ENCODE measurements around the gene MARCHF10. TPM values are rescaled to one million over a fixed set of nuclear protein-coding genes. Genes with fewer than 3 reads are reported as not detected.

MARCHF10 gene
- total and polyA plus RNA-seq, 2 of the 4 experiments (the other 2 are of a cell fraction): 0.18 to 0.74 TPM

- peaks cover 27% of the 10 kb centered on the region for H3K4me1 ChIP-seq (ENCODE audit: control insufficient read depth, insufficient read depth, low read length)
- H3K79me1 ChIP-seq (ENCODE audit: low read depth in 1 of 2, low read length in 2 of 2): peaks cover 0 to 13% of the 10 kb centered on the region in 2 experiments; a peak in 2 of 4 replicates
- ATAC-seq (ENCODE audit: low read depth) (no peak; the same call in 1 of the 2 replicates), DNase-seq (no peak)
- H2BK15ac ChIP-seq (ENCODE audit: low read depth, low read length): peak overlapping the region; percentile 90
- H3K27me3 ChIP-seq (ENCODE audit: control insufficient read depth, insufficient read depth, low read length): no peaks in the 10 kb centered on the region
- H3K23ac ChIP-seq (ENCODE audit: low read depth, low read length): peak overlapping the region; percentile 96
- in situ Hi-C loops (cut with MboI; ENCODE audit: low sequenced_read_pairs): no loop called here
- intact Hi-C loops (cut with micrococcal nuclease): loop anchor here (2.0 kb wide), 1 partner anchor 144 kb away; no protein-coding TSS in a partner anchor
- peak overlapping the region; percentile 99 for H3K18ac ChIP-seq (ENCODE audit: low read depth, low read length)
- no peaks in the 10 kb centered on the region for H4K20me1 ChIP-seq (ENCODE audit: insufficient read depth, low read length)
- H2BK120ac ChIP-seq (ENCODE audit: low read depth, low read length): peak overlapping the region; percentile 98
- peak overlapping the region; percentile 82 for H2AK9ac ChIP-seq (replicated peaks; ENCODE audit: low read depth, low read length, poor library complexity)
- H3K4me3 ChIP-seq (ENCODE audit: insufficient read depth, low read depth, low read length): no peak overlapping the region
- peak overlapping the region; percentile 99 for H2BK5ac ChIP-seq (ENCODE audit: low read depth, low read length, poor library complexity, severe bottlenecking)
- H4K8ac ChIP-seq (ENCODE audit: low read depth in 2 of 2, low read length in 2 of 2): peak overlapping the region; percentile 72 to 93
- H3K4me2 ChIP-seq (ENCODE audit: low read depth, low read length): peak overlapping the region; percentile 70
- peak overlapping the region; percentile 95 for H3K4ac ChIP-seq (ENCODE audit: low read depth, low read length)
- WGBS, 2 experiments (ENCODE audit: extremely low coverage in 2 of 2, insufficient read length in 1 of 2): no CpG with 5 or more reads among the region's 3 CpGs
- POLR2A ChIA-PET (ENCODE audit: unreplicated experiment): no interaction called here
- H3K9me3 ChIP-seq (ENCODE audit: control insufficient read depth, insufficient read depth, low read length): no peaks in the 10 kb centered on the region
- TF ChIP-seq CHD1 (IDR thresholded peaks at IDR 0.05; ENCODE audit: low read depth, low read length) (no peak), MAZ (IDR thresholded peaks at IDR 0.05; ENCODE audit: borderline replicate concordance, low read depth, low read length) (no peak), MAFK (IDR thresholded peaks at IDR 0.05; ENCODE audit: low read depth, low read length) (no peak), NFE2L2 (IDR thresholded peaks at IDR 0.05; ENCODE audit: low read depth, low read length) (no peak), RAD21 (IDR thresholded peaks at IDR 0.05; ENCODE audit: low read length) (no peak), POLR2A (IDR thresholded peaks at IDR 0.05; ENCODE audit: low read depth, low read length) (no peak), SMC3 (IDR thresholded peaks at IDR 0.05; ENCODE audit: low read depth, low read length) (no peak), FOS (IDR thresholded peaks at IDR 0.05; ENCODE audit: low read depth, low read length) (no peak), ELK1 (IDR thresholded peaks at IDR 0.05; ENCODE audit: borderline replicate concordance, low read depth, low read length) (no peak), CEBPB (IDR thresholded peaks at IDR 0.05; ENCODE audit: low read depth, low read length) (no peak), RCOR1 (IDR thresholded peaks at IDR 0.05; ENCODE audit: insufficient replicate concordance, low read length) (no peak), RFX5 (IDR thresholded peaks at IDR 0.05; ENCODE audit: low read depth, low read length) (no peak), USF2 (IDR thresholded peaks at IDR 0.05; ENCODE audit: low read depth, low read length) (no peak), MXI1 (IDR thresholded peaks at IDR 0.05; ENCODE audit: borderline replicate concordance, low read depth, low read length) (no peak)
- CTCF ChIA-PET: no interaction called here
- peak overlapping the region; percentile 38; the same call in 1 of the 2 replicates for H3K9ac ChIP-seq (ENCODE audit: low read depth, low read length)
- no peaks in the 10 kb centered on the region for H3K36me3 ChIP-seq (ENCODE audit: control insufficient read depth, insufficient read depth, low read length)
- H3K27ac ChIP-seq (ENCODE audit: insufficient read depth, low read length): peak overlapping the region; percentile 95
- H2AK5ac ChIP-seq (ENCODE audit: low read depth, low read length): peak overlapping the region; percentile 78
- peak overlapping the region; percentile 95 for H2BK20ac ChIP-seq (ENCODE audit: low read depth, low read length)
- peak overlapping the region; percentile 93 for H3K14ac ChIP-seq (replicated peaks; ENCODE audit: low read depth, low read length)
- peak overlapping the region; percentile 77 for H2AFZ ChIP-seq (replicated peaks; ENCODE audit: low read length, poor library complexity)
- H3K9me1 ChIP-seq (ENCODE audit: insufficient read depth, low read length): peaks cover 25% of the 10 kb centered on the region; the same call in 1 of the 2 replicates
- H3K56ac ChIP-seq (ENCODE audit: extremely low read depth, insufficient read depth, low read length): peak overlapping the region; percentile 79
- dilution Hi-C loops (cut with HindIII; ENCODE audit: low sequenced_read_pairs, unreplicated experiment): no loop called here
- peak overlapping the region; percentile 95 for H4K5ac ChIP-seq (ENCODE audit: low read depth, low read length)
- H4K91ac ChIP-seq (ENCODE audit: insufficient read depth, low read depth, low read length): peak overlapping the region; percentile 97
- BruUV-seq (replicated peaks): no TSS peak
Observed at GRCh38 chr17:62825182-62825581, 17.1 kb upstream of the MARCHF10 start.

All from IMR-90 (cell line).